GOT3 (cell line): ENCODE measurements around the gene PREB.
"Not testable (repeated sequence)": the region's sequence is repeated elsewhere in the genome, so short reads cannot be mapped to it uniquely, and the experiment has no call there.

Experiments used
- DNase-seq: peaks from one replicate; lab custom pipeline; 2025; ENCODE audit warnings: mixed read lengths; lab: John Stamatoyannopoulos, UW

The PREB gene, protein sequence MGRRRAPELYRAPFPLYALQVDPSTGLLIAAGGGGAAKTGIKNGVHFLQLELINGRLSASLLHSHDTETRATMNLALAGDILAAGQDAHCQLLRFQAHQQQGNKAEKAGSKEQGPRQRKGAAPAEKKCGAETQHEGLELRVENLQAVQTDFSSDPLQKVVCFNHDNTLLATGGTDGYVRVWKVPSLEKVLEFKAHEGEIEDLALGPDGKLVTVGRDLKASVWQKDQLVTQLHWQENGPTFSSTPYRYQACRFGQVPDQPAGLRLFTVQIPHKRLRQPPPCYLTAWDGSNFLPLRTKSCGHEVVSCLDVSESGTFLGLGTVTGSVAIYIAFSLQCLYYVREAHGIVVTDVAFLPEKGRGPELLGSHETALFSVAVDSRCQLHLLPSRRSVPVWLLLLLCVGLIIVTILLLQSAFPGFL

DNA sequence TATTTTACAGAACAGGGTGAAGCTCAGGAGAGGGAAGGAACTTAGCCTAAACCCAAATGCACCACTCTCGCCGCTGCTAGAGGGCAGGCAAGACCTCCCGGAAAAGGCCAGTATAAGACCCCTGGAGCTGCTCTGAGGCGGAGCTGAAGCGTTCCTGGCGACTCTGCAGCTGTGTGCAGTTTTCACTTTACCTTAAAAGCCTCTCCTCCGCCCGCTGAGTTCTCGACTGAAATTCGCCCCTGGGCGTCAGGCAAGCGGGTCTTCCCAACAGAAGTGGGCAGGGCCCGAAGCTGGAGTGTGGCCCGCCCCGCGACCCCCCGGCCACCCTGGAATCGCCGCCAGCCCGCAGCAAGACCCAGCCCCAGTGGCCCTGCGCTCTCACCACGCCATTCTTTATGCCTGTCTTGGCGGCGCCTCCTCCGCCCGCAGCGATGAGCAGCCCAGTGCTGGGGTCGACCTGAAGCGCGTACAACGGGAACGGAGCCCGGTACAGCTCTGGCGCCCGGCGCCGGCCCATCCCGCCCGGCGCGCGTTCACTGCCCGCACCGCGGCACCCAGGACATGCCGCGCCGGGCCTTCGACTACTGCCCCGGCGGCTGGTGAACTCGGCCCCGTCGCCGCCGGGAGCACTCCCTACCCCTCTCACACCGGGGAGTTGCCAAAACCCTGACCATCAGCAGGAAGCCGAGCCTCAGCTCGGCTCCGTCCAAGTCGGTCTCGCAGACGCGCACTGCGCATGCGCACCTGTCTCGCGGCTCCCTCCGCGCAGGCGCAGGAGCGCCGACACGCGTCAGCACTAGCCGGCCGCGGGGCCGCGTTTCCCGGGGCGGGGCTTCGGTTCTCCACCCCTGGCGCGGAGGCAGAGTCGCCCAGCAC lies at the start of gene PREB:
Gene PREB (minus strand): TSS at position 732 of the 876 bp plus-strand sequence. CDS start 215 bp downstream, at position 517.
- DNase-seq = peak; percentile 92

DNA sequence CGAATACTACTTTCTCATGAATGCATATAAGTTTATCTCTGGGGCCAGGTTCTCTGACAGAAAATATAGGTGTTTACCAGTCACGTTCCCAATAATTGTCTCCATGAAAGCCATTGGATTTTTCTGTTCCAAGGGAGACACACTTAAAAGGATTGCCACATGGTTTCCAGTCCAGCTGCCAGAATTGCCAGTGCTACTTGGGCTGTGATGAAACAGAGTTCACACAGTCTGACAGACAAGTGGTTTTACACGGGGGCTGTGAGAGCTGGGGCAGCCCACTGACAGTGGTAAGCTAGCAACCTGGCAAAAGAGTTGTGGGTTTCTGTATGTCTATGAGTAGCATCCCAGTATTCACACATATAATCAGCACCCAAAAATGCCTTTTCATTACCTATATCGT lies 49.7 kb upstream of the PREB start:
- DNase-seq = no peak

DNA sequence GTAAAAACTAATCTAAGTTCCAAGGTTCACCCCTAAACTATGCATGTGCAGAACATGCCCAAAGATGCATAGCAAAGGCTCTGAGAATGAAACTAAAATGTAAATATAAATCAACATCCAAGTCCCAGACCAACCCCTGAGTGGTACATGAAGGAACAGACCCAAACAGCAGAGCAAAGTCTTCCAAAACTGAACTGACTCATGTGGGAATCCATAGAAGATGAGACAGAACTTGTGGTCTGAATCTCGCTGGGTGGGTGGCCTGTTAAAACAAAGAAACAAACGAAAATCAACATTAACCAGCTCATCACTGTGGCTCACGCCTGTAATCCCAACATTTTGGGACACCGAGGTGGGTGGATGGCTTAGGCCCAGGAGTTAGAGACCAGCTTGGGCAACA lies 47.9 kb upstream of the PREB start:
- DNase-seq = no peak

DNA sequence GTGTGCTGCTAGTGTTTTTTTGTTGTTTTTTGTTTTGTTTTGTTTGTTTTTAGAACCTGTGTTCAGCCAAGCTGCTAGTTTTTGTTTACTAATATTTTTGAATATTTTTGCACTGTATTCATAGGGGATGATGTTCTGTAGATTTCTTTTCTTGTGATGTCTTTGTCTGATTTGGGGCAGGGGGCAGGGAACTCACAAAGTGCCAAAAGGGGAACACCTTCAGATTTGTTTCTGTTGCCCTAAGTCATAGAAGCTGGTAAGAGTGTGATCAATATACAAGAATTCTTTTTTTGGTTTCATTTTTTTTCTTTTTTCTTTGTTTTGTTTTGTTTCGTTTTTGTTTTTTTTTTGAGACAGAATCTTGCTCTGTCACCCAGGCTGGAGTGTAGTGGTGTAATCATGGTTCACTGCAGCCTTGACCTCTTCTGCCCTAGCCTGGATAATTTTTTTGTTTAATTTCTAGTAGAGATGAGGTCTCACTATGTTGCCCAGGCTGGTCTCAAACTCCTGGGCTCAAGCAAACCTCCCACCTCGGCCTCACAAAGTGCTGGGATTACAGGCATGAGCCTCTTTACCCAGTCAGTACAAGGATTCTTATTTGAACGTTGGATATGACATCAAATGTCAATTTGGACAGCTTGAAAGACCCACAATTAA lies 45.0 kb upstream of the PREB start:
- no peak for DNase-seq

DNA sequence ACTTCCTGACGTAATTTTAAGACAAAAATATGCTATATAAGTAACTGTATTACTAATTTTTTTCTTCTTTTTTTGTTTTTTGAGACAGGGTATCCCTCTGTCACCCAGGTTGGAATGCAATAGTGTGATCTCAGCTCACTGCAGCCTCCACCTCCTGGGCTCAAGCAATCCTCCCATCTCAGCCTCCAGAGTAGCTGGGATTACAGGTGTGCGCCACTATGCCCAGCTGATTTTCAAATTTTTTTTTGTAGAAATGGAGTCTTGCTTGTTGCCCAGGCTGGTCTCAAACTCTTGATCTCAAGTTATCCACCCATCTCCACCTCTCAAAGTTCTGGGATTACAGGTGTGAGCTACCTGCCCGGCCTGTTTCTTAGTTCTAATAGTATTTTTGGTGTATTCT lies 44.0 kb upstream of the PREB start:
- no peak for DNase-seq

DNA sequence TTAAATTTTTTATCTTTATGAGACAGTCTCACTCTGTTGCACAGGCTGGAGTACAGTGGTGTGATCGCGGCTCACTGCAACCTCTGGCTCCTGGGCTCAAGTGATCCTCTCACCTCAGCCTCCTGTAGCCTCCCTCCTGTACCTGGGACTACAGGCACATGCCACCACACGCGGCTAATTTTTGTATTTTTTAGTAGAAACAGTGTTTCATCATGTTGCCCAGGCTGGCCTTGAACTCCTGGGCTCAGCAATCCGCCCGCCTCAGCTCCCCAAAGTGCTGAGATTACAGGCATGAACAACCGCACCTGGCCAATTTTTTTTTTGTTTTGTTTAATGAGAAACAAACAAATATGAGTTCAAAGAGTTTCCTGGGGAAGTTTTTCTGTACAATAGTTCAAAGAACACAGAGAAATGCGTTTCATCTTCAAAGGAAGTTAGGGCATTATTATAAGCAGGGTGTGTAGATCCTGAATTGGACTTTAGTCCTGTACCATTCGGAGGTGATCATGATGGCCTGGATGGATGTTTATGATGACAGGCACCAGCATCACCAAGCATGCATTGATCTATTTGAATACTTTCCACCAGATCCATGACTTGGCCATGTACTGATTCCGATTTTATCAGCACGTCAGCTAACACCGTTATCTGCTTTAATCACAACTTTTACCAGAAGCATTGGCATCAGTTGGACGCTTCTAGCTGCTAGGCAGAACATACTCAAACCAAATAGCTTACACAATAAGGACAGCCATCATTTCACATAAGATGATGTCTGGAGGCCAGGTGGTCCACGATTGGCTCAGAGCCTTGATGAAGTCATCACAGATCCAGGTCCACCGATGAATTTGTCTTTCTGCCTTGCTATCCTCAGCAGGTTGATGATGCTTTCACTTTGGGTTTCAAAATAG lies 43.3 kb upstream of the PREB start:
- DNase-seq = no peak

DNA sequence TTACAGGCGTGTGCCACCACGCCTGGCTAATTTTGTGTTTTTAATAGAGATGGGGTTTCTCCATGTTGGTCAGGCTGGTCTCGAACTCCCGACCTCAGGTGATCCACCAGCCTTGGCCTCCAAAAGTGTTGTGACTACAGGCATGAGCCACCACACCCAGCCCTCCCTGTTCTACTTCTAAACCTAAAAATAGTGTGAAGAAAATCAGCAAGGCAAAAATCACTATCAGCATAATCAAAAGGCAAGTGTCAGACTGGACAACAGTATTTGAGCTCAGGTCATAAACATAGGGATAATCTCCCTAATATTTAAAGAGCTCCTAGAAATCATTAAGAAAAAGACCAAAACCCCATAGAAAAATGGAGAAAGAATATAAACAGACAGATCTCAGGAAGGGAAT lies 41.3 kb upstream of the PREB start:
- DNase-seq = not testable (repeated sequence)

DNA sequence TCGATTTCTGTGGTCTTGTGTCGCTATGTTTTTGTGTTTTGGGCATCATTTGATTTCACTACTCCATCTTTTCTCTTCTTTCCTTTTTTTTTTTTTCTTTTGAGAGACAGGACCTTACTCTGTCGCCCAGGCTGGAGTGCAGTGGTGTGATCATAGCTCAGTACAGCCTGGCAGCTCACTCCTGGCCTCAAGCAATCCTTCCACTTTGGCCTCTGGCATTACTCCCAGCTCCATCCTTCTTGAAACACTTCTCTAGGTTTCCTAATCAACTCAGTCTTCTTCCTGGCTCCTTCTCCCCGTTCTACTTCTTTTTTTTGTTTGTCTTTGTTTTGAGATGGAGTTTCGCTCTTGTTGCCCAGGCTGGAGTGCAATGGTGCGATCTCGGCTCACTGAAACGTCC lies 40.9 kb upstream of the PREB start:
- DNase-seq = no peak

DNA sequence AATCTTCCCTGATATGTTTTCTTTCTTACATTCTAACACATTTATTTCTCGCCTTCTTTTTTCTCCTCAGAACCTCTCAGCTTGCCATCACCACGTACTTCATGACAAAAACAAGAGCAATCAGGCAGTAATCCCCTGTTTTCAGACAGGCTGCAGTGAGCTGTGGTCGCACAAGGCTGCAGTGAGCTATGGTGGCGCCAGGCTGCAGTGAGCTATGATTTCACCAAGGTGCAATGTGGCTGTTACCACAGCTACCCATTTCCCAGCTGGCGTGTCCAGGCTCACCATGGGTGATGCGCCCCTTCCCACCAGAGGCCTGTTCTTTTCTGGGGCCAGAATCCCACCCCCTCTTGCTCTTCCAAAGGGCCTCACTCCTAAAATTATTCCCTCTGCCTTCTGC lies 40.2 kb upstream of the PREB start:
- no peak for DNase-seq

DNA sequence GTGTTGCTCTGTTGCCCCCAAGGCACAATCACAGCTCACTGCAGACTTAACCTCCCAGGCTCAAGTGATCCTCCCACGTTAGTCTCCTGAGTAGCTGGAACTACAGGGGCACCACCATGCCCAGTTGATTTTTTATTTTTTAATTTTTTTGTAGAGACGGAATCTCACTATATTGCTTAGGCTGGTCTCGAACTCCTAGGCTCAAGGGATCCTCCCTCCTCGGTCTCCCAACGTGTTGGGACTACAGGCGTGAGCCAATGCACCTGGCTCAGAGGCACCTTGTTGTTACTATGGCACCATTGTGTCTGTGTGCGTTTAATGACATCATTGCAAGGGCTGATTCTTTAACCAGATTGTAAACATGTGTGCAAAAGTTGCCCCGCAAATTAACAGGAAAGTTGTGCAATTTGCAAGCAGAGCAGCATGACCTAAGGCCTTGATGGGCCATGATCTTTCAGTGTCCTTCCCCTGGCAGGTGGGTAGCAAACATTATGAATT lies 37.0 kb upstream of the PREB start:
- no peak for DNase-seq

DNA sequence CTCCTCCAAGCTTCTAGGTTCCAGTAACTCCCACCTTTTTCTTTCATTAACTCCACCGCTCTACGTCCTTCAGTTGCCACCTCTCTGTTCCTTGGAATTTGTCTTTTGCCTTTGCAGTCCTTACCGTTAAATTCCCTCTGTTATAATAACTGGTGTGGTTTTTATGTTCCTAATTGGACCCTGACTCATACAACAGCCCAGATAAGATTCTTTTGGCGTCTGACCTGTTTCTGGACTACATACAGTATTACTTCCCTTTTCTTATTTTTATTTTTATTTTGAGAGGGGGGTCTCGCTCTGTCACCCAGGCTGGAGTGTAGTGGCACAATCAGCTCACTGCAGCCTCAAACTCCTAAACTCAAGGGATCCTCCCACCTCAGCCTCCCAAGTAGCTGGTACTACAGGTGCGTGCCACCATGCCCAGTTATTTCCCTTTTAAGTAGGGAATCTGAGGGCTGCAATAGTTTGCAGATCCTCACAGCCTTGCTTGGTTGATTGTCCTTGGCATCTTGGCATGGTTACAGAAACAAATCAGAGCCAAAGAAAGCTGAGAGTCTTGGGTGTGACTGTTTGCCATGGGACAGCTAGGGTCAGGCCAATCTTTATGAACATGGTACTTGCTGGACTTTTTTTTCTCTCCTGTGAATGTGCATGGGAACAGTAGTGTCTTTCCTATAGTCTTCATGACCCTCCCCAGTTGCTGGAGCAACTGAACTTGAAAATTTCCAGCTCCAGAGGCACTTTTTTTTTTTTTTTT lies 36.3 kb upstream of the PREB start:
- DNase-seq = no peak

DNA sequence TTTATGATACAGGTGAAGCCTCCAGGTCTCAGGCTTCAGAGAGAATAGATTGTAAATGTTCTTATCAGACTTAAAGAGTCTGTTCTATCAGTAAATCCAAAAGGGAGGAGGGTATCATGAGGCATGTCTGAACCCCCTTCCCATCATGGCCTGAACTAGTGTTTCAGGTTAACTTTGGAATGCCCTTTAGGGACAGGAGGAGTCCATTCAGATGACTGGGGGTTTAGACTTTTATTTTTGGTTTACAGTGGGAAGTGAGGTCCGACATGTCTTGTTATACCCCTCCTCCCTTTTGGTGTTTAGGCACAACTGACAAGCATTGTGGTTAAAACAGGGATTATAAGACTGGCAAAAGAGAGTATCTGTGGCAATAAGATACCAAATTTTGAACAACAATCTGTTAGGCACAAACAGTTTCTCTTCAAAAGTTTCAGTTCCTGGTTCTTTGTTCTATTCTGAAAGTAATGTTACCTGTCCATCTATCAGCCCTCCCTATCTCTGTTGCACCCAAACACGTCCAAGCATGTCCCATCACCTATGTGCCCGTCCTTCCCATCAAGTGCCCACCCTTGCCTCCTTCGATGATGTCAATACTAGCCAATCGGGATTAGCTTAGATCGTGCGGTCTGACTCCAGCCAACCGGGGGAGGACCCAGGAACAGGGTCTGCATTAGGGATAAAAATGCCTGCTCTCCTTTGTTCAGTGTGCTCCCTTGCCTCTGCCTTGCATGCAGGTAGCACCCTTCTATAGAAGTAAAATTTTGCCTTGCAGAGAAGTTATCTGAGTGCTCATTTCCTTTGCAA lies 30.7 kb upstream of the PREB start:
- no peak for DNase-seq

DNA sequence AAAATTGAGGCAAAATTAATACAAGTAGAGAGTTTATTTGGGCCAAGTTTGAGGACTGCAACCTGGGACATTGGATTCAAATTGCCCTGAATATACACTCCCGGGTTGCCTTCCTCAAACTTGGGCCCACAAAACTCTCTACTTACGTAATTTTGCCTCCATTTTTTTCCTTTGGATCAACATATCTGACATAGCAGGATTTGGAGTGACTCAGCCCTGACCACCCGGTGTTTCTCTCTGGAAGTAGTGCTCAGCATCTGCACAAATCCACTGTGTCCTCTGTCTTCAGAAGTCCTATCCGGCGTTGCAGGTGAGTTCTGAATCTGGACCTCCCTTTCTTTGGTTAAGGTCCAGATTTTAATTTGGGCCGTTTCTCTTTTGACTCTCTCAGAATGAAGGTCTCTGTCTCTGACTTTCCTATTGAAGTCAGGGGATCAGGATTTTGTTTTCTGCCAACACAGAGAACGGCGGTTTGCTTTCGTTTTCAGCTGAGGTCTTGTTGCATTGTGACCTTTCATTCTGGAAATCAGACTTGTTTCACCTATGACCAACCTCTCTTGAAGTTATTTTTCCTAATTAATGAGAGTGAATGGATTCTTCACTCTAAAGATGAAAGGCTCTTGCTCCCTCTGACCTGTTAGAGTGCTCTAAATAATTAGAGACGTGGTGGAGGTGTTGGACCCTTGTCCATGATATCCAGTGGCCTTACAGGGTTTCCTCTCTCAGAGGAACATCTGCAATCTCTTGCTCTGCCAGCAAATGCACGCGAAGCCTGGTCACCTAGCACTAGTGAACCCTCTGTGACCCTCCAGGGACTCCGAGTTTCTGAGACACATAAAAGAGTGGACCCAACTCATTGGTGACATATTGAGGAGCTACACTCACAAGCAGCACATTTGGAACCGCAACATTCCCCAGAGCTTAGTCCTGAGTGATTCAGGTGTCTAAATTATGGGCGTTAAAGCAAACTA lies 28.0 kb upstream of the PREB start:
- DNase-seq = no peak

DNA sequence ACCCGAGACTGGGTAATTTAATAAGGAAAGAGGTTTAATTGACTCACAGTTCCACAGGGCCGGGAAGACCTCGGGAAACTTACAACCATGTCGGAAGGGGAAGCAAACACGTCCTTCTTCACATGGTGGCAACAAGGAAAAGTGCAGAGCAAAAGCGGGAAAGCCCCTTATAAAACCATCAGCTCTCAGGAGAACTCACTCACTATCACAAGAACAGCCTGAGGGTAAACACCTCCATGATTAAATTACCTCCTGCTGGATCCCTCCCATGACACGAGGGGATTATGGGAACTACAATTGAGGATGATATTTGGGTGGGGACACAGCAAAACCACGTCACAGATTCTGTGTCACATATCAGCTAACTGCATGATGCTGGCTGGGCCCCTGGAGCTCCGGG lies 25.8 kb upstream of the PREB start:
- DNase-seq = no peak

DNA sequence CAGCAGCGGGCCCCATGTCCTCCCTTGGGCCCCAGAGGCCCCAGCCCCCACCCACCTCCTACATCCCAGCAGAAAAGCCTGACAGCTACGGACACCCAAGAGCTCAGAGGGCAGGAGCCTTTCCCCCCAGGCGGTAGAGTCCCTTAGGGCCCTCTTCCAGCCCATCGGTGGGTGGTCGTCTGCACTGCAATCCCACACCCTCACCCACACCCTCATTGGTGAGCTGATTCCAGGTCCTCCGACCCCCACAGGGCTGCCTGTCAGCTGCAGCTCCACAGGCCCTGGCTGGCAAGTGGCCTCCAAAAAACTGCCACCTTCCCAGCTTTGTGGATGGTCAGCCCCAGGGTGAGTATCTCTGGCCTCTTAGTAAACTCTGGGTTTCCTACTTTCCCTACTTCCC lies 24.8 kb upstream of the PREB start:
- DNase-seq = no peak

DNA sequence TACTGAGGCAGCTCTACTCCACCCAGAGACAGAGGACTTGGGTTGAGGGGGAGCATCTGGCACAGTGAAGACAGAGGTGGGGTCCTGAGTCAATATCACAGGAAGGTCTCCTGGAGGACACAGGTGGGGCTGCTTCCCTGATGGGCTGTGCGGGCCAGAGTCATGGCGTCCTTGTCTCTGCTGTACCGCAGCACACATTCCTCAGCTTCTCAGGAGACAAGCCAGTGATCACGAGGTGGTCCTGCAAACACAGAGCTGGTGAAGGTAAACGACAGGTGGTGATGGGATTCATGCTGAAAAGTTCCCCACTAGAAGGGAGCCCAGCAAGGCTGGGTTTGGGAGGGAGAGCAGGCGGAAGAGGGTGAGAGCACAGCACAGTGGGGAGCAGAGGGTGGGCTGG lies 24.0 kb upstream of the PREB start:
- no peak for DNase-seq

DNA sequence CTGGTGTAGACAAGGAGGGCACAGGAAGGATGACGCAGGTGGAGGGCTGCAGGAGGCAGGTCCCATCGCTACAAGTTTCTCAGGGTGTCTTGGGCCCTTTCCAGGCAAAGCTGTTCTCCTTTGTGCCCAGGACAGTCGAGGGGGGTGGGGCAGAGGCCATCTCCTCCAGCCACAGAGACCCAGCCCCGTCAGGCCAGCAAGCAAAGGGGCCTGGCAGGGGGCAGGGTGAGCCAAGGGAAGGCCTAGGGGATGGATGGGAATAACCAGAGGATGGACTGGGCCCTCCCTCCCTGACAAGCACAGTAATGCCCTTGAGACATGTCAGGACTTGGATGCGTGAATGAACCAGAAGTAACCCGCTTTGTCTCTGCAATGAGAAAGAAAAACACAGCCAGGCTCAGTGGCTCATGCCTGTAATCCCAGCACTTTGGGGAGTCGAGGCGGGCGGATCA lies 20.7 kb upstream of the PREB start:
- no peak for DNase-seq

DNA sequence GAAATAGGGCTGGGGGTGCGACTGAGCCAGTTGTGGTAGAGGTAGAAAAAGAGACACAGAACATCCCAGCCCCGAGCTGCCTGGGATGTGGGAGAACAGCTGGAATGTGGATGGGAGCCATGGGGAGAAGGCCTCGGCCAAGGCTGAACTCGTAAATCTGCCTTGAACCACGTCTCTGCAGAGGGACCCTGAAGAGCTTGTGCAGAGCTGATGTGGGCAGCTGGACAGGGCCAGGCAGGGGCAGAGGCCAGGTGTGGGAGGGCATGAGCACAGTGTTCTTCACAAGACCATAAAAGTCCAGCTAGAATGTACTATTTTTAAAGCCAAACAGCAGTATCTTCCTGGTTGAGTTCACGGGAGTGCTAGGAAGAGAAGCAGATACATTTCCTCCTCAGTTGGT lies 20.1 kb upstream of the PREB start:
- DNase-seq = no peak
